Measurements from ENCODE around the gene RAB7A. TPM values are rescaled to one million over a fixed set of nuclear protein-coding genes. Genes with fewer than 3 reads are reported as not detected.

Gene RAB7A
- total and polyA plus RNA-seq, 4 donors = 127 to 271 (median 209) TPM

- no peak overlapping the region for H3K4me3 ChIP-seq
- 79 to 81% methylated on average over 5 of the region's 5 CpGs for WGBS, 2 donors
- H3K27me3 ChIP-seq (ENCODE audit: control insufficient read depth in 3 of 3, insufficient read depth in 3 of 3, low read length in 2 of 3) = no peaks in the 10 kb centered on the region
- ATAC-seq (ENCODE audit: insufficient read depth, low FRiP score) = no peak
- DNase-seq = no peak
- H3K9me3 ChIP-seq (ENCODE audit: control insufficient read depth in 4 of 4, insufficient read depth in 3 of 4, low read length in 3 of 4) = no peaks in the 10 kb centered on the region
- no peak overlapping the region for H3K9ac ChIP-seq (ENCODE audit: insufficient read depth in 1 of 2, low read length in 2 of 2)
- H3K36me3 ChIP-seq (ENCODE audit: control insufficient read depth in 4 of 4, insufficient read depth in 4 of 4, low read length in 4 of 4) = no peaks in the 10 kb centered on the region
- H3K4me1 ChIP-seq (ENCODE audit: control insufficient read depth in 5 of 5, insufficient read depth in 5 of 5, low read length in 5 of 5) = peaks cover 0 to 49% (median 9%) of the 10 kb centered on the region in 5 donors
- H3K27ac ChIP-seq (ENCODE audit: low read depth in 1 of 2, low read length in 1 of 2) = no peak overlapping the region
- TF ChIP-seq, protein P1, sequence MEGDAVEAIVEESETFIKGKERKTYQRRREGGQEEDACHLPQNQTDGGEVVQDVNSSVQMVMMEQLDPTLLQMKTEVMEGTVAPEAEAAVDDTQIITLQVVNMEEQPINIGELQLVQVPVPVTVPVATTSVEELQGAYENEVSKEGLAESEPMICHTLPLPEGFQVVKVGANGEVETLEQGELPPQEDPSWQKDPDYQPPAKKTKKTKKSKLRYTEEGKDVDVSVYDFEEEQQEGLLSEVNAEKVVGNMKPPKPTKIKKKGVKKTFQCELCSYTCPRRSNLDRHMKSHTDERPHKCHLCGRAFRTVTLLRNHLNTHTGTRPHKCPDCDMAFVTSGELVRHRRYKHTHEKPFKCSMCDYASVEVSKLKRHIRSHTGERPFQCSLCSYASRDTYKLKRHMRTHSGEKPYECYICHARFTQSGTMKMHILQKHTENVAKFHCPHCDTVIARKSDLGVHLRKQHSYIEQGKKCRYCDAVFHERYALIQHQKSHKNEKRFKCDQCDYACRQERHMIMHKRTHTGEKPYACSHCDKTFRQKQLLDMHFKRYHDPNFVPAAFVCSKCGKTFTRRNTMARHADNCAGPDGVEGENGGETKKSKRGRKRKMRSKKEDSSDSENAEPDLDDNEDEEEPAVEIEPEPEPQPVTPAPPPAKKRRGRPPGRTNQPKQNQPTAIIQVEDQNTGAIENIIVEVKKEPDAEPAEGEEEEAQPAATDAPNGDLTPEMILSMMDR (IDR thresholded peaks at IDR 0.05; ENCODE audit: control extremely low read depth, extremely low read depth) = no peak
Observed at GRCh38 chr3:128782282-128783146, 56.5 kb downstream of the RAB7A start.

DNA sequence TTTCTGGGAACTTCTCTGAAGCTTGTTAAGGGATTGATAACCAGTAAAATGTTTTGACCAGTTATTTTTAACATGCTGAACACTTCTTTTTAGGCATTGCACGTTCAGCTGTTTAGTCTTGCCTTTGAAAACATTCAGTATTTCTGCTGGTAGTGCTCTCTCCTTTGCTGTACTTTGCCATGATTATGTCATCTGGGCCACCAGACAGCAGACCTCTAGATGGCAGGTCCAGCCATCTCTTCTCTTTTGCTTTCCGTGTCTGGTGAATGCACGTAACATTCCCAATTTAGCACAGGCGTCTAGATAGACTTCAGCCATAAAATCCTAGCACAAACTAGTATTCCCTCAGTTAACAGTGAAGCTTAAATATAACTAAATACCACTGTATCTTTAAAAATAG lies 57.8 kb downstream of the RAB7A start:
- Histone ChIP-seq H3K4me3 (no peak overlapping the region), H3K9me3 (ENCODE audit: control insufficient read depth in 4 of 4, insufficient read depth in 3 of 4, low read length in 3 of 4) (no peaks in the 10 kb centered on the region), H3K4me1 (ENCODE audit: control insufficient read depth in 5 of 5, insufficient read depth in 5 of 5, low read length in 5 of 5) (peaks cover 0 to 56% (median 9%) of the 10 kb centered on the region in 5 donors), H3K36me3 (ENCODE audit: control insufficient read depth in 4 of 4, insufficient read depth in 4 of 4, low read length in 4 of 4) (no peaks in the 10 kb centered on the region), H3K9ac (ENCODE audit: insufficient read depth in 1 of 2, low read length in 2 of 2) (no peak overlapping the region), H3K27me3 (ENCODE audit: control insufficient read depth in 3 of 3, insufficient read depth in 3 of 3, low read length in 2 of 3) (no peaks in the 10 kb centered on the region), H3K27ac (ENCODE audit: low read depth in 1 of 2, low read length in 1 of 2) (peak overlapping the region in 1 of 2 donors; percentile 3)
- no peak for ATAC-seq (ENCODE audit: insufficient read depth, low FRiP score)
- no peak for DNase-seq
- TF ChIP-seq, protein P1 (IDR thresholded peaks at IDR 0.05; ENCODE audit: control extremely low read depth, extremely low read depth) = no peak
- 79 to 87% methylated on average over 4 of the region's 4 CpGs for WGBS, 2 donors

GRCh38 chr3:128784232-128784631 lies 58.2 kb downstream of the RAB7A start:
- Histone ChIP-seq H3K36me3 (ENCODE audit: control insufficient read depth in 4 of 4, insufficient read depth in 4 of 4, low read length in 4 of 4) (no peaks in the 10 kb centered on the region), H3K9ac (ENCODE audit: insufficient read depth in 1 of 2, low read length in 2 of 2) (no peak overlapping the region), H3K4me3 (no peak overlapping the region), H3K27me3 (ENCODE audit: control insufficient read depth in 3 of 3, insufficient read depth in 3 of 3, low read length in 2 of 3) (no peaks in the 10 kb centered on the region), H3K9me3 (ENCODE audit: control insufficient read depth in 4 of 4, insufficient read depth in 3 of 4, low read length in 3 of 4) (no peaks in the 10 kb centered on the region), H3K4me1 (ENCODE audit: control insufficient read depth in 5 of 5, insufficient read depth in 5 of 5, low read length in 5 of 5) (peaks cover 0 to 57% (median 9%) of the 10 kb centered on the region in 5 donors), H3K27ac (ENCODE audit: low read depth in 1 of 2, low read length in 1 of 2) (peak overlapping the region in 1 of 2 donors; percentile 49)
- peak in 1 of 3 donors; percentile 16 for DNase-seq
- TF ChIP-seq, protein P1 (IDR thresholded peaks at IDR 0.05; ENCODE audit: control extremely low read depth, extremely low read depth) = no peak
- no peak for ATAC-seq (ENCODE audit: insufficient read depth, low FRiP score)
- WGBS, 2 donors = 50 to 69% methylated on average over 7 of the region's 7 CpGs
